KBM-7 (cell line): ENCODE measurements around the gene SMARCA4.

Source experiments
- DNase-seq: peaks from one replicate; pipeline ENCODE4 v3.0.0-alpha.2; 2015
- in situ Hi-C: fragments of 300-500 bp; cut with MboI; formaldehyde crosslinking; loops from 2 replicates; pipeline ENCODE4 v1.14.3; 2020; ENCODE audit warnings: low sequenced_read_pairs, low pct_unique_long_range_greater_than_20kb, mixed read lengths

Gene SMARCA4

DNA sequence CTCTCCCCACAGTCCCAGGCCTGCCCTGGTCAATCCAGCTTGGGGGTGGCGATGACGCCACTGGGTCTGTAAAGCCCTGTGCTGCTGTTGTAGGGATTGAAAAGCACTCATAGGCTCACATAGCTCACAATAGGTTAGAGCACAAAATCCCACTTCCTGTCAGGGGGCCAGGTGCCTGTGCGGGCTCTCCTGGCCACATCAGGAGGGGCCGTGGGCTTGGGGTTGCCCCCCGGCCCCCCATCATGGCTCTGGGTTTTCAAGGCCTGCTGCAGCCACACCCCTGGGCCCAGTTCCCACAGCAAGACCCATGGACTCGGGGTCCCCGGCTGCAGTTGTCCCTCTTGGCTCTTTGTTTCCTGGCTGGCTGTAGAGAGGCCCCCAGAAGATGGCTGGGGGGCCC lies 62.9 kb downstream of the SMARCA4 start:
- DNase-seq: no peak
- in situ Hi-C loops: no loop called here

GRCh38 chr19:11024259-11024658 lies 63.4 kb downstream of the SMARCA4 start:
- DNase-seq: no peak
- in situ Hi-C loops: no loop called here

DNA sequence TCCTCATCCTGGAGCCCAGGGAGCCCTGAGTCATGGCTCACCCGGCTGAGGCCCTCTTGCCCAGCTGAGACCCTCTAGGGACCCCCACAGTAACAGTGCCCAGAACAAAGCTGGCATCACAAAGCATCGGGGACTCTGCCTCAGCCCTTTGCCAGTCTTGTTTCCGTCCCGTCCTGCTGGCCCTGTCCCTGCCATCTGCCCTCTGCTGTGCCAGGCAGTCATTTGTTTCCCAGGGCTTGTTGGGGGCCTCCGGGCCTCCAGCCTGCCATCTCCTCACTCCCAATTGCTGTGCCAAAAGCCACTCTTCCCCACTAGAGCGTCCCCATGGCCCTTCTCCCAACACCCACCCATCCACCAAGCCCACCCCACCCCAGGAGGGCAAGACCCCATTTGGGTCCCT lies 64.2 kb downstream of the SMARCA4 start:
- in situ Hi-C loops: no loop called here
- no peak for DNase-seq

DNA sequence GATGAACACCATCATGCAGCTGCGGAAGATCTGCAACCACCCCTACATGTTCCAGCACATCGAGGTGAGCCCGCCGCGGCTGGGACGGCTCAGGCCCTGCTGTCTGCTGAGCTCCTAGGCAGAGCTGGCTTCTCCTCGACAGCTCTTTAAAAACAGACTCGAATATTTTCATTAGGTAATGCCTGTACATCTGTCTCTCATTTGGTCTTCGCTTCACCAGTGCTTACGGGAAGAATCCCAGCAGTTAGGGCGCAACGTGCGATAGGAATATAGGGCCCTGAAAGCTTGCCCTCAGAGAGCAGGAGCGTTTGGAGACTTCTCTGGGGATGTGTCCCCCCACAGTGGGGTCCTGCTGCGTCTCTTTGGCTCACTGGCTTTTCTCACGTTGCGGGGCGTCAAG lies 64.6 kb downstream of the SMARCA4 start:
- in situ Hi-C loops: no loop called here
- no peak for DNase-seq

DNA sequence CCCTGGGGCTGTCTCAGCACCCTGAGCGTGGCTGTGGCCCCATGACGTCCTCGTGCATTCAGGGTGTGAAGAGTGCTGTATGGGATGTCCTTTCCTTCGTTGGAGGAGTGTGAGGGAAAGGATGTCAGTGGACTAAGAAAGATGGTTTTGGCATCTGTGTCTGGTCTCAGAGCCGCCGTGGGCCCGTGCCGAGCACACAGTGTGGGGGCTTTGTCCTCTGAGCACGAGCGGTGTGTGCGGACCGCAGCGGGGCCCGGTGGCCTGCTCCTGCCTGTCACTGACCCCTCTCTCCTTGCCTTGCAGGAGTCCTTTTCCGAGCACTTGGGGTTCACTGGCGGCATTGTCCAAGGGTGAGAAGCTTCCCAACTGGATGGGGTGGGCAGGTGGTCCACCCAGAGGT lies 65.2 kb downstream of the SMARCA4 start:
- in situ Hi-C loops: no loop called here
- no peak for DNase-seq

- no peak for DNase-seq
- in situ Hi-C loops: no loop called here
Observed at GRCh38 chr19:11027381-11027780, 66.6 kb downstream of the SMARCA4 start.

GRCh38 chr19:11028146-11028545 lies 67.3 kb downstream of the SMARCA4 start:
- in situ Hi-C loops: no loop called here

DNA sequence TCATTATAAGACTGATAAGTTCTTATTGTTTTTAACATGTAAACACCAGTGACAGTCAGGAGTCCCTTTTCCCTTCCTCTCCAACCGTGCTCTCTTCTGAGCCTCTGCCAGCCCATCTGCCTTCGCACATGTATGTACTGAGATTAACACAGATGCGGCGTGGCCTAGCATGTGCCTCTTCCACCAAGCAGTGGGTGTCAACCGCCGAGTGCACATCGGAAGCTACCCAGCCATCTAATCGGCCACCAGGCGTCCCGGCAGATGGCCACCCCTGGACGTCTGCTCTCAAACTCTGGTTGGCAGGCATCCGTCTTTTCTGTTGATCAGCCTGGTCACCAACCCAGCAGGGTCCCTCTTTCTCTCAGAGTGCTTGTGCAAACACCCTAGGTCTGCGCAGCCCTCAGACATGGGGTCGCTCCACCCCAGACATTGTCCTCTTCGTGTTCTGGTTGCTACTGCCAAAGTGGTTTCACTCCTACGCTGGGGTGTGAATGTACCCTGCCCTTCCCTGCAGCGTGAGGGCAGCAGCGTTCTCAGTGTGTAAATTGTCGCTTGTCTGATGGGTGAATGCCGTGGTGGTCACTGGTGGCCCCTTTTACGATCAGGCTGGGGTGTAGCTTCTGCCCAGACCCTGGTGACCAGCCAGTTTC lies 70.7 kb downstream of the SMARCA4 start:
- no peak for DNase-seq
- in situ Hi-C loops: loop anchor here (10.0 kb wide), 1 partner anchor 93 kb away; no protein-coding TSS in a partner anchor

More at GRCh38 chr19:11028146-11028545, 67.3 kb downstream of the SMARCA4 start:
- no peak for DNase-seq

GRCh38 chr19:11033251-11033650 lies 72.4 kb downstream of the SMARCA4 start:
- in situ Hi-C loops: loop anchor here (10.0 kb wide), 1 partner anchor 92 kb away; no protein-coding TSS in a partner anchor

GRCh38 chr19:11033763-11034162 lies 72.9 kb downstream of the SMARCA4 start:
- no peak for DNase-seq
- in situ Hi-C loops: loop anchor here (10.0 kb wide), 1 partner anchor 91 kb away; no protein-coding TSS in a partner anchor

More at GRCh38 chr19:11033251-11033650, 72.4 kb downstream of the SMARCA4 start:
- DNase-seq: no peak

DNA sequence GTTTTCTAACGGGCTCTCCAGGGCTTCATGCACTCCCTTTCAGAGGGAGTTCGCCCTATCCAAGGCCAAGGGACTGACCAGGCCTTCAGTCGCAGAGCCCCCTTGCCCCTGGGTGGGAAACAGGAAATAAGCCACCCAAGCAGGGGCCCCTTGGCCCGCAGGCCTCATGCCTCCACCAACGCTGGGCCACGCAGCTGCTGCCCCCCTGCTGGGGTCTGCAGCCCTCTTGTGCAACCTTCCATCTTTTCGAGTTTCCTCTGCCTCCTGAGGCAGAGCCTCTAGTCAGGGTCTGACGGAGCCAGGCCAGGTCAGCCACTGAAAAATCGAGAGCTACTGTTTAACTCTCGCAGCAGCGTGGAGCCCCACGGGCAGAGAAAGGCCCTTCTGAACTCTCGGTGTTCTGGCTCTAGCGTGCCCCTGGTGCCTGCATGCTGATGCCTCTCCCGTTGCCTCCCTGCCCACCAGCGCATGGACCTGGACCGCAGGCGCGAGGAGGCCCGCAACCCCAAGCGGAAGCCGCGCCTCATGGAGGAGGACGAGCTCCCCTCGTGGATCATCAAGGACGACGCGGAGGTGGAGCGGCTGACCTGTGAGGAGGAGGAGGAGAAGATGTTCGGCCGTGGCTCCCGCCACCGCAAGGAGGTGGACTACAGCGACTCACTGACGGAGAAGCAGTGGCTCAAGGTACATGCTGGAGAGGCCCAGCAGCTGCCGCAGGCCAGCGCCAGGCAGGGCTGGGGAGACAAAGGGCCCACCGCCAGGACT lies 73.8 kb downstream of the SMARCA4 start:
- in situ Hi-C loops: loop anchor here (10.0 kb wide), 1 partner anchor 90 kb away; no protein-coding TSS in a partner anchor
- no peak for DNase-seq

GRCh38 chr19:11035441-11036377 lies 74.9 kb downstream of the SMARCA4 start:
- DNase-seq: peak; percentile 88
- in situ Hi-C loops: loop anchor here (10.0 kb wide), 1 partner anchor 89 kb away; no protein-coding TSS in a partner anchor

DNA sequence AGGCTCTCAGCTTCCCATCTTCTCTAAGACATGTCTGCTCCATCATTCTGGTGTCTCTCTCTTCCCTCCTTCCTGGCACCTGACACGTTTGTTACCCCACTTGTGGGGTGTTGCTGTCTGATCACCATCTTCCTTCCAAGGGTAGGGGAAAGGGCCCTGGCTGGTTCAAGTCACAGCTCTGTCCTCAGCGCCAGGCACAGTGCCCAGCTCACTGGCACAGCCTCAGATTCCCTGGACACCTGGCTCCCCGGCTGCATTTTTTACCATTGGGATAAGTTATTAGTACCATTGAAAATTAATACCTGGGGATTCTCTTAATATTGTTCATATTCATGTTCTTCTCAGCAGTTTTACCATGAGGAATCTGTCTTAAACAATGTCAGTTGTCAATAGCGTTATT lies 77.7 kb downstream of the SMARCA4 start:
- in situ Hi-C loops: loop anchor here (10.0 kb wide), 1 partner anchor 86 kb away; no protein-coding TSS in a partner anchor
- DNase-seq: no peak

GRCh38 chr19:11041194-11041593 lies 80.4 kb downstream of the SMARCA4 start:
- in situ Hi-C loops: no loop called here
- no peak for DNase-seq

- no peak for DNase-seq
- in situ Hi-C loops: no loop called here
Observed at GRCh38 chr19:11041966-11042627, 81.3 kb downstream of the SMARCA4 start.

GRCh38 chr19:11044431-11044830 lies 83.6 kb downstream of the SMARCA4 start:
- no peak for DNase-seq
- in situ Hi-C loops: no loop called here

DNA sequence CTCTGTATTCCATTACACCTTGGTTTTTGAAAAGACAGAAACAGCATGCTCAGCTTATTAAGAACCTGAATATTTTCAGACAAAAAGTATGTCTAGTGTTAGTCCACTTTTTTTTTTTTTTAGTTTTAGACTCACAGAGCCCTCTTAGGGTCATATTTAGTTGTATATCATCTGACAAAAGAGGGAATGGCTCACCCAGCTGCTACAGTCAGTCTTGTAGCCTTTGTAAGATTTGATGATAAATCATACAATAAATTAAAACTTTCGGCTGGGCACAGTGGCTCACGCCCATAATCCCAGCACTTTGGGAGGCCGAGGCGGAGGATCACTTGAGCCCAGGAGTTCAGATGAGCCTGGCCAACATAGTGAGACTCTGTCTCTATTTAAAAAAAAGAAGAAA lies 84.7 kb downstream of the SMARCA4 start:
- in situ Hi-C loops: no loop called here
- no peak for DNase-seq

DNA sequence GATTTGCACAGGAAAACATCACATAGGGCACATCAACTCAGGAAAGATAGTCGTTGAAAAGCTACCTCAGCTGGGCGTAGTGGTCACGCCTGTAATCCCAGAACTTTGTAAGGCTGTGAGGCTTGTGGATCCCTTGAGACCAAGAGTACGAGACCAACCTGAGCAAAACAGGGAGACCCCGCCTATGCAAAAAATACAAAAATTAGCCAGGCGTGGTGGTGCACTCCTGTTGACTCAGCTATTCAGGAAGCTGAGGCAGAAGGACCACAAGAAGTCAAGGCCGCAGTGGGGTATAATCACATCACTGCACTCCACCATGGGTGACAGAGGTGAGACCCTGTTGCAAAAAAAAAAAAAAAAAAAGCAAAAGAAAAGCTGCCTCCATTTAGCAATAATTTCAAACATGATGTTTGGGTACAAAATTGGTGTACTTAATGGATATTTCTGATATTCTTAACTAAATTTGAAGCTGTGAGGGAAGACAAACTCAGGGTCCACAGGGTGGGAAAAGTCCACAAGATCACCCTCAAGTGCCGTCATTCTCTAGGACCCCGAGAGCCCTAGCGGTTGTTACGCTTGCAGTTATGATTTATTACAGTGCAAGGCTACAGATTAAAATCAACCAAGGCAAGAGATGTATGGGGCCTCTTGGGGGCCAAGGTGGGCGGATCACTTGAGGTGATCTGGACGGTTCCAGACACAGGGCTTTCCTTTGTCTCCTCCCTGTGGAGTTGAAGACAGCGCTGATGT lies 86.0 kb downstream of the SMARCA4 start:
- in situ Hi-C loops: no loop called here
- no peak for DNase-seq
